Stimulated activated CD4-positive, alpha-beta T cell treated with anti-CD3 and anti-CD28 coated beads, Interleukin-1b, Interleukin-23, amount 100 ng/mL, for 4 hours (primary cell): Measurements from ENCODE around the gene LSM12.
"Not testable (repeated sequence)": the region's sequence is repeated elsewhere in the genome, so short reads cannot be mapped to it uniquely, and the experiment has no call there.

Experiments used
- DNase-seq, 2 donors: peaks; one replicate each; pipeline ENCODE4 v3.0.0-alpha.2; 2020; ENCODE audit warnings: low read depth in 2 of 2

LSM12 gene

GRCh38 chr17:44044071-44044470 lies 22.4 kb downstream of the LSM12 start:
- no peak for DNase-seq

- DNase-seq = no peak
Observed at GRCh38 chr17:44043272-44043696, 23.2 kb downstream of the LSM12 start.

GRCh38 chr17:44039829-44040635 lies 26.4 kb downstream of the LSM12 start:
- no peak for DNase-seq

GRCh38 chr17:44038604-44039011 lies 27.9 kb downstream of the LSM12 start:
- DNase-seq = no peak

GRCh38 chr17:44037471-44037870 lies 29.0 kb downstream of the LSM12 start:
- DNase-seq = no peak

GRCh38 chr17:44034688-44035087 lies 31.8 kb downstream of the LSM12 start:
- not testable (repeated sequence) for DNase-seq

- DNase-seq = no peak
Observed at GRCh38 chr17:44033861-44034408, 32.5 kb downstream of the LSM12 start.

- no peak for DNase-seq
Observed at GRCh38 chr17:44030482-44030881, 36.0 kb downstream of the LSM12 start.

- no peak for DNase-seq
Observed at GRCh38 chr17:44029736-44030135, 36.7 kb downstream of the LSM12 start.

GRCh38 chr17:44024853-44025252 lies 41.6 kb downstream of the LSM12 start:
- no peak for DNase-seq

- DNase-seq = no peak
Observed at GRCh38 chr17:44024271-44024663, 42.2 kb downstream of the LSM12 start.

- no peak for DNase-seq
Observed at GRCh38 chr17:44023545-44024270, 42.8 kb downstream of the LSM12 start.

- no peak for DNase-seq
Observed at GRCh38 chr17:44022246-44022645, 44.2 kb downstream of the LSM12 start.

- DNase-seq = not testable (repeated sequence)
Observed at GRCh38 chr17:44021227-44021626, 45.2 kb downstream of the LSM12 start.

- peak; percentile 74 to 81 for DNase-seq
Observed at GRCh38 chr17:44014437-44015172, 51.9 kb downstream of the LSM12 start, which contains the start of gene TMEM101. TMEM101 (minus strand) TSS chr17:44014963; CDS start chr17:44014952, 11 bp downstream.

GRCh38 chr17:44014133-44014436 lies 52.4 kb downstream of the LSM12 start:
- DNase-seq = no peak

- no peak for DNase-seq
Observed at GRCh38 chr17:44012874-44013273, 53.6 kb downstream of the LSM12 start.

- no peak for DNase-seq
Observed at GRCh38 chr17:44012391-44012790, 54.1 kb downstream of the LSM12 start.

GRCh38 chr17:44011876-44012275 lies 54.6 kb downstream of the LSM12 start:
- DNase-seq = no peak

- DNase-seq = no peak
Observed at GRCh38 chr17:44010966-44011647, 55.4 kb downstream of the LSM12 start.

- no peak for DNase-seq
Observed at GRCh38 chr17:44008205-44008909, 58.1 kb downstream of the LSM12 start.
